Measurements from ENCODE around the gene HEPN1. TPM values are rescaled to one million over a fixed set of nuclear protein-coding genes. Genes with fewer than 3 reads are reported as not detected.

Gene HEPN1
- polyA plus RNA-seq, 10 donors: 0.14 to 0.38 TPM; not detected in 8

GRCh38 chr11:124897674-124898262, 21.3 kb upstream of the HEPN1 start, which contains the start of gene ROBO4:
Gene ROBO4, minus strand, starts transcription at chr11:124897865. Its CDS starts 70 bp downstream, at chr11:124897795.
- peak in 1 of 3 donors; percentile 67 for DNase-seq

- DNase-seq: peak in 2 of 3 donors; percentile 34 to 82
Measured at GRCh38 chr11:124898263-124898680, 20.8 kb upstream of the HEPN1 start.

- DNase-seq: peak; percentile 64 to 86 (median 66)
Measured at GRCh38 chr11:124898711-124899110, 20.3 kb upstream of the HEPN1 start.

GRCh38 chr11:124899383-124900145, 19.5 kb upstream of the HEPN1 start:
- peak in 1 of 3 donors; percentile 23 for DNase-seq

GRCh38 chr11:124900464-124900863, 18.6 kb upstream of the HEPN1 start:
- DNase-seq: peak in 2 of 3 donors; percentile 44 to 84

GRCh38 chr11:124902616-124903015, 16.4 kb upstream of the HEPN1 start:
- no peak for DNase-seq

GRCh38 chr11:124915541-124916369, 3.3 kb upstream of the HEPN1 start:
- no peak for DNase-seq

- DNase-seq: no peak
Measured at GRCh38 chr11:124916370-124916710, 2.7 kb upstream of the HEPN1 start.

- peak in 2 of 3 donors; percentile 44 to 63 for DNase-seq
Measured at GRCh38 chr11:124917115-124917637, 1.9 kb upstream of the HEPN1 start.

GRCh38 chr11:124919898-124920297, 848 bp downstream of the HEPN1 start:
- DNase-seq: peak in 1 of 3 donors; percentile 47

GRCh38 chr11:124920356-124920755, 1.3 kb downstream of the HEPN1 start:
- no peak for DNase-seq

- DNase-seq: peak; percentile 73 to 89 (median 79)
Measured at GRCh38 chr11:124920870-124921609, 2.0 kb downstream of the HEPN1 start.

GRCh38 chr11:124922831-124923230, 3.8 kb downstream of the HEPN1 start:
- DNase-seq: no peak

GRCh38 chr11:124923296-124923695, 4.2 kb downstream of the HEPN1 start:
- DNase-seq: no peak

- DNase-seq: peak in 2 of 3 donors; percentile 28 to 51
Measured at GRCh38 chr11:124928942-124929665, 10.1 kb downstream of the HEPN1 start.

GRCh38 chr11:124930799-124931198, 11.7 kb downstream of the HEPN1 start:
- no peak for DNase-seq

- no peak for DNase-seq
Measured at GRCh38 chr11:124934862-124935547, 16.0 kb downstream of the HEPN1 start.

- no peak for DNase-seq
Measured at GRCh38 chr11:124935548-124936514, 16.8 kb downstream of the HEPN1 start, which contains the start of gene HEPACAM. Gene HEPACAM, minus strand, starts transcription at chr11:124936047. Its CDS starts 41 bp downstream, at chr11:124936006.
